Measurements from ENCODE around the gene BMP8B.

BMP8B gene

GRCh38 chr1:39722495-39722894 lies 66.2 kb downstream of the BMP8B start:
- DNase-seq (ENCODE audit: low spot score): no peak

GRCh38 chr1:39721664-39722063 lies 67.0 kb downstream of the BMP8B start:
- DNase-seq (ENCODE audit: low spot score): no peak

GRCh38 chr1:39720094-39720999 lies 68.3 kb downstream of the BMP8B start:
- DNase-seq (ENCODE audit: low spot score): peak; percentile 64

- no peak for DNase-seq (ENCODE audit: low spot score)
These were observed 70.9 kb downstream of the BMP8B start for GRCh38 chr1:39717809-39718208.

GRCh38 chr1:39713557-39713956 lies 75.1 kb downstream of the BMP8B start:
- DNase-seq (ENCODE audit: low spot score): no peak

- DNase-seq (ENCODE audit: low spot score): no peak
These were observed 76.7 kb downstream of the BMP8B start for GRCh38 chr1:39711966-39712340.

- DNase-seq (ENCODE audit: low spot score): no peak
These were observed 77.3 kb downstream of the BMP8B start for GRCh38 chr1:39711104-39711965.

- no peak for DNase-seq (ENCODE audit: low spot score)
These were observed 81.2 kb downstream of the BMP8B start for GRCh38 chr1:39707506-39707905.

Data from pons (tissue), 1 donor.